ENCODE data around the gene EYS.

Gene EYS

DNA sequence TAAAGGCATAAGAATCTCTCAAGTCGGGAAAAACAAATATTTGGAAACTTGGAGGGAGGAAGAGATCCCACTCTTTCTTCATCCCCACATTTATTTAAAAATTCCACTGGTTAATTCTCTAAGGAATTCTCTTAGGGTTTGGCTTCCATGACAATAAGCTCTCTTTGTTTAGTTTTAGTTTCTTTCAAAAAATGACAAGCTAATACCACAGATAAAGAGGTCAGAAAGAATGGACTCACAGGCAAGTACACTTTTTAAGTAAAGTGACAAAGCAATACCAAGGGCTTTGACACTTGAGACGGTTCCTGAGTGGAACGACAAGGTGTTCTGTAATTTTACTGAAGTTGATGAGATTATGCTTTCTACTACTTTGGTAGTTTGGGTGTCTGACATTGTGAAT is 1199.4 kb downstream of the EYS start:
- Mint-ChIP-seq H3K36me3 (ENCODE audit: low read depth) (no peaks in the 10 kb centered on the region), H3K4me1 (no peaks in the 10 kb centered on the region), H3K27me3 (ENCODE audit: low read depth) (no peaks in the 10 kb centered on the region), H3K4me3 (no peak overlapping the region), H3K27ac (no peak overlapping the region), H3K9me3 (no peaks in the 10 kb centered on the region)
- TF ChIP-seq, protein P1, sequence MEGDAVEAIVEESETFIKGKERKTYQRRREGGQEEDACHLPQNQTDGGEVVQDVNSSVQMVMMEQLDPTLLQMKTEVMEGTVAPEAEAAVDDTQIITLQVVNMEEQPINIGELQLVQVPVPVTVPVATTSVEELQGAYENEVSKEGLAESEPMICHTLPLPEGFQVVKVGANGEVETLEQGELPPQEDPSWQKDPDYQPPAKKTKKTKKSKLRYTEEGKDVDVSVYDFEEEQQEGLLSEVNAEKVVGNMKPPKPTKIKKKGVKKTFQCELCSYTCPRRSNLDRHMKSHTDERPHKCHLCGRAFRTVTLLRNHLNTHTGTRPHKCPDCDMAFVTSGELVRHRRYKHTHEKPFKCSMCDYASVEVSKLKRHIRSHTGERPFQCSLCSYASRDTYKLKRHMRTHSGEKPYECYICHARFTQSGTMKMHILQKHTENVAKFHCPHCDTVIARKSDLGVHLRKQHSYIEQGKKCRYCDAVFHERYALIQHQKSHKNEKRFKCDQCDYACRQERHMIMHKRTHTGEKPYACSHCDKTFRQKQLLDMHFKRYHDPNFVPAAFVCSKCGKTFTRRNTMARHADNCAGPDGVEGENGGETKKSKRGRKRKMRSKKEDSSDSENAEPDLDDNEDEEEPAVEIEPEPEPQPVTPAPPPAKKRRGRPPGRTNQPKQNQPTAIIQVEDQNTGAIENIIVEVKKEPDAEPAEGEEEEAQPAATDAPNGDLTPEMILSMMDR (IDR thresholded peaks at IDR 0.05; ENCODE audit: unreplicated experiment in 3 of 3), result no peak

DNA sequence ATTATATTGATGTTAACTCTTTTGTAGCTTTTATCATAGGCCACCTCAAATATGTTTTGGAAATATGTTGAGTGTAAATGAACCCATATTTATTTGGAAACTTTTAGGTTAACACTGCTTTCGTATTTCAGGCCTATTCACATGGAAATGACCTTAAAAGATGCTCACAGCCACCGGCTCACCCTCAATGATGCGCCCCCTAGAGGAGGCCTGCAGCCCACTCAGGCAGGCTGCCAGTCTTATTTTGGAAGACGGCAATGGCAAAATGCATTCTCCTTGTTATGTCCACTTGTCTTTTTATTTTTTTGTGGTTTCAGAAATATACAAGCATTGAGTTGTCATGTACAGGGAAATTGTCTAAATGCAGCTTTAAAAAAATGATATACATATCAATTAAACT is 1201.7 kb downstream of the EYS start:
- Mint-ChIP-seq H3K27ac (no peak overlapping the region), H3K4me1 (no peaks in the 10 kb centered on the region), H3K36me3 (ENCODE audit: low read depth) (no peaks in the 10 kb centered on the region), H3K27me3 (ENCODE audit: low read depth) (no peaks in the 10 kb centered on the region), H3K9me3 (no peaks in the 10 kb centered on the region), H3K4me3 (no peak overlapping the region)
- TF ChIP-seq, protein P1 (IDR thresholded peaks at IDR 0.05; ENCODE audit: unreplicated experiment in 3 of 3), result peak; percentile 11 to 42 (median 22)

DNA sequence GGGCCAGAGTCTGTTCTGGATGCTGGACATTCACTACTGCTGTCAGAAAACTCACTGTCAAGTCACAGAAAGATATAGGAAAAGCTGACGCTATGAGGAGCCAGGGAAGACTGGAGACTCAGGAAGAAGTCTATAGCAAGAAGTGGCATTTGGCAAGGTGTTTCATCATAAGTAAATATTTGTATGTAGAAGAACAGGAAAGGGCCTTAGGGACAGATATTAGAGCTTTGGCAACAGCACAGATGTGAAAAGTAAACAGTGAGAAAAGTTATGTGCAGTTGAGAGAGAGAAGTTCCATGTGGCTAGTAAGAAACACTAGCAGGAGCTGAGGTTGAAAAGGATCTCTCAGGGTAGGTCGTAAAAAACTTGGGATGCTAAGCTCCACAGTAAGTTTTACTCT is 1202.5 kb downstream of the EYS start:
- H3K36me3 Mint-ChIP-seq (ENCODE audit: low read depth), result no peaks in the 10 kb centered on the region
- no peaks in the 10 kb centered on the region for H3K27me3 Mint-ChIP-seq (ENCODE audit: low read depth)
- no peaks in the 10 kb centered on the region for H3K4me1 Mint-ChIP-seq
- H3K27ac Mint-ChIP-seq, result no peak overlapping the region
- TF ChIP-seq, protein P1 (IDR thresholded peaks at IDR 0.05; ENCODE audit: unreplicated experiment in 3 of 3), result no peak
- no peak overlapping the region for H3K4me3 Mint-ChIP-seq
- no peaks in the 10 kb centered on the region for H3K9me3 Mint-ChIP-seq

DNA sequence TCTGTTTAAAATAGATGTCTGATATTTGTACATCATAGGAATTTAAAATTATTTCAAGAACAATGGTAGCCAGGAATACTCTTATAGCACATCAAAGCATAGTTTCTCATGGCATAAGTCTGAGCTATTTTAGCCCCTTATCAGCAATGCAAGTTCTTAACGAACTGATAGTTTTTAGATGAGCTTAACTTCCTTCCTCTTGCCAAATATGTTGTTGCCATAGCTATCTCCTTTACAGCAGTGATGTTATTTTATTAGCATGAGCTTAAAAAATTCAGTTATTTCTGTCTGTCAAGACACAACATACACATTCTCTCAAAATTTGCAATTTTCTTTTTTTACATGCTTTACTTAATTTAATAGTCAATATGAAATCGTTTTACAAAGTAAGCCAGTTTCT is 1204.2 kb downstream of the EYS start:
- H3K4me3 Mint-ChIP-seq, result no peak overlapping the region
- H3K36me3 Mint-ChIP-seq (ENCODE audit: low read depth), result no peaks in the 10 kb centered on the region
- TF ChIP-seq, protein P1 (IDR thresholded peaks at IDR 0.05; ENCODE audit: unreplicated experiment in 3 of 3), result no peak
- no peaks in the 10 kb centered on the region for H3K27me3 Mint-ChIP-seq (ENCODE audit: low read depth)
- H3K9me3 Mint-ChIP-seq, result no peaks in the 10 kb centered on the region
- no peak overlapping the region for H3K27ac Mint-ChIP-seq
- H3K4me1 Mint-ChIP-seq, result no peaks in the 10 kb centered on the region

DNA sequence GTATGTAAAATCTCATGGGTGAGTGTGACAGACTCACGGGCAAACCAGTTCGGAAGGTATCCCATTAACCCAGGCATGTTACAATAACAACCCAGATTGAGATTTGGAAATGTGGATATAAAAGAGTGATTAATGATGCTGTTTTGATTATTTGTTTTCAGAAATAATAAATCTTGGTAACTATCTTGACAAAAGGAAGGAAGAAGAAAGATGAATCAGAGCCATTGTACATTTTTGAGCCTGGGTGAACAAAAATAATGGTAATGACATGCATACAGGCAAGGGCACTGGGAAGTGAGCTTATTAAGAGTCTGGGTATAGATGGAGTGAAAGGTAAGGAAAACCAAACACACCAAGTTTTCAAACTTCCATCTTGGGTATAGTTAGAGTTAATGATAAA is 1209.4 kb downstream of the EYS start:
- no peak overlapping the region for H3K27ac Mint-ChIP-seq
- no peaks in the 10 kb centered on the region for H3K36me3 Mint-ChIP-seq (ENCODE audit: low read depth)
- TF ChIP-seq, protein P1 (IDR thresholded peaks at IDR 0.05; ENCODE audit: unreplicated experiment in 3 of 3), result no peak
- no peak overlapping the region for H3K4me3 Mint-ChIP-seq
- H3K4me1 Mint-ChIP-seq, result no peaks in the 10 kb centered on the region
- no peaks in the 10 kb centered on the region for H3K9me3 Mint-ChIP-seq
- no peaks in the 10 kb centered on the region for H3K27me3 Mint-ChIP-seq (ENCODE audit: low read depth)

DNA sequence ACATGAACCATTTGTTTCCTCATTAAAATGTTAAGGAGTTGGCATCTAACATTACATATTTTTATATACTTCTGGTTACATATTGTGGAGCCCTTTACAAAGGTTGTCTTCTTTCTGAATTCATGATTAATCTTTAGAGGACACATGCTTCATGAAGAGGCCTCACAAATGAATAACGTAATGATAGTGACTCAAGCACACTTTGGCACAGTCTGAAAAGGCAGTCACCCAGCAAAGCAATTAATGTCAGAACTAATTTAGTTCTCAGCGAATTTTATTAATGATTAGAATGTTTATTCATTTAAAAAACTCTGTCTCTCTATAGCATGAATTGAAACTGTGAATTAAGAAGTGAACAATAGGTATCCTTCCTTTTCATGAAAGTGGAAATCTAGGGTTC is 1217.3 kb downstream of the EYS start:
- no peaks in the 10 kb centered on the region for H3K4me1 Mint-ChIP-seq
- H3K4me3 Mint-ChIP-seq, result no peak overlapping the region
- no peaks in the 10 kb centered on the region for H3K9me3 Mint-ChIP-seq
- H3K36me3 Mint-ChIP-seq (ENCODE audit: low read depth), result no peaks in the 10 kb centered on the region
- no peak overlapping the region for H3K27ac Mint-ChIP-seq
- TF ChIP-seq, protein P1 (IDR thresholded peaks at IDR 0.05; ENCODE audit: unreplicated experiment in 3 of 3), result no peak
- H3K27me3 Mint-ChIP-seq (ENCODE audit: low read depth), result no peaks in the 10 kb centered on the region

Data from nephron (organoid).